Keratinocyte (primary cell): ENCODE measurements around the gene ZNF554. TPM values are rescaled to one million over a fixed set of nuclear protein-coding genes. Genes with fewer than 3 reads are reported as not detected.

Experiments used
- DNase-seq: peaks from one replicate; pipeline ENCODE4 v3.0.0-alpha.2; 2011; ENCODE audit warnings: low read depth, missing footprints, low spot score
- FAIRE-seq: peaks from 2 replicates; lab custom pipeline; 2011; peaks lifted over from hg19 to GRCh38; lab: Jason Lieb, UNC
- H2AFZ ChIP-seq: 2 replicates; pipeline ENCODE4 v1.6.0; 2012; ENCODE audit warnings: low read length, control low read depth, inconsistent platforms; ENCODE audit not compliant: control insufficient read depth
- H3K27ac ChIP-seq: 2 replicates; pipeline ENCODE4 v1.5.1; 2011; ENCODE audit warnings: low read length; ENCODE audit not compliant: control insufficient read depth, insufficient read depth
- H3K27me3 ChIP-seq: 3 replicates; pipeline ENCODE4 v1.6.0; 2011; ENCODE audit warnings: low read length; ENCODE audit not compliant: control insufficient read depth, insufficient read depth; ENCODE audit errors: extremely low read depth
- H3K36me3 ChIP-seq, 2 experiments: 2 replicates in 1 of 2; 3 replicates in 1 of 2; pipeline ENCODE4 v1.5.1; 2011; ENCODE audit warnings: low read length in 2 of 2, mild to moderate bottlenecking in 1 of 2; ENCODE audit not compliant: control insufficient read depth in 2 of 2, insufficient read depth in 2 of 2; ENCODE audit errors: extremely low read depth in 1 of 2
- H3K4me1 ChIP-seq: 3 replicates; pipeline ENCODE4 v1.5.1; 2011; ENCODE audit warnings: low read length; ENCODE audit not compliant: control insufficient read depth, insufficient read depth; ENCODE audit errors: extremely low read depth
- H3K4me2 ChIP-seq: 3 replicates; pipeline ENCODE4 v1.6.0; 2011; ENCODE audit warnings: low read depth, low read length; ENCODE audit not compliant: control insufficient read depth, insufficient read depth; ENCODE audit errors: extremely low read depth
- H3K4me3 ChIP-seq, 3 experiments: fragments of 200-600 bp in 1 of 3; sonication (generic) in 1 of 3; 2 replicates in 2 of 3; 3 replicates in 1 of 3; pipeline ENCODE4 v1.5.1; 2011 to 2016; ENCODE audit warnings: low read length in 3 of 3, mild to moderate bottlenecking in 3 of 3, control low read depth in 2 of 3, inconsistent platforms in 1 of 3, low read depth in 1 of 3, mixed read lengths in 1 of 3, mixed run types in 1 of 3, moderate library complexity in 1 of 3; ENCODE audit not compliant: control insufficient read depth in 2 of 3, insufficient read depth in 2 of 3; ENCODE audit errors: extremely low read depth in 1 of 3
- H3K79me2 ChIP-seq: 2 replicates; pipeline ENCODE4 v1.6.0; 2012; ENCODE audit warnings: low read length; ENCODE audit not compliant: control insufficient read depth, insufficient read depth
- H3K9ac ChIP-seq: 3 replicates; pipeline ENCODE4 v1.6.0; 2011; ENCODE audit warnings: low read length; ENCODE audit not compliant: control insufficient read depth, insufficient read depth; ENCODE audit errors: extremely low read depth
- H3K9me1 ChIP-seq: 3 replicates; pipeline ENCODE4 v1.6.0; 2011; ENCODE audit warnings: low read length; ENCODE audit not compliant: control insufficient read depth, insufficient read depth; ENCODE audit errors: extremely low read depth
- H3K9me3 ChIP-seq: 2 replicates; pipeline ENCODE4 v1.5.1; 2012; ENCODE audit warnings: low read depth, low read length; ENCODE audit not compliant: control insufficient read depth
- H4K20me1 ChIP-seq: 3 replicates; pipeline ENCODE4 v1.6.0; 2011; ENCODE audit warnings: low read length; ENCODE audit not compliant: control insufficient read depth, insufficient read depth; ENCODE audit errors: extremely low read depth
- CTCF ChIP-seq, 3 experiments: IDR thresholded peaks in 1 of 3; conservative IDR thresholded peaks in 1 of 3; optimal IDR thresholded peaks in 1 of 3; 2 replicates in 2 of 3; 3 replicates in 1 of 3; pipeline versions ENCODE3 to v1.5.1; 2011; ENCODE audit warnings: low read length in 3 of 3, mild to moderate bottlenecking in 3 of 3, moderate library complexity in 2 of 3, control low read depth in 1 of 3, inconsistent platforms in 1 of 3; ENCODE audit not compliant: insufficient read depth in 2 of 3; ENCODE audit errors: extremely low read depth in 1 of 3
- EZH2 ChIP-seq: IDR thresholded peaks from one replicate; pipeline ENCODE4 v1.6.1; 2012; ENCODE audit warnings: inconsistent platforms, mild to moderate bottlenecking, low read length, moderate library complexity
- dilution Hi-C: fragments of 300-500 bp; cut with MboI; formaldehyde crosslinking; loops from one replicate; pipeline ENCODE4 v1.7.0; 2020; ENCODE audit warnings: low sequenced_read_pairs; ENCODE audit not compliant: extremely low pct_ligation_motif_present
- polyA plus RNA-seq, 5 experiments: library from polyadenylated mRNA; depleted of rRNA in 3 of 5; stranded (reverse) in 3 of 5; stranded (forward) in 1 of 5; unstranded in 1 of 5; fragments of >200 nt; gene quantifications; 1 replicate in 1 of 5; 2 replicates in 3 of 5; 3 replicates in 1 of 5; pipeline versions ENCODE4 v1.2.1 to v1.2.3, GENCODE V29; 2011 to 2012; ENCODE audit warnings: missing spikeins in 2 of 5, low read depth in 1 of 5, low replicate concordance in 1 of 5

ZNF554 gene
- polyA plus RNA-seq, 1 donor (not counting 4 experiments of a cell fraction or from before 2014, with no cell fraction given), result 2.7 TPM

GRCh38 chr19:2820112-2820702 is 539 bp downstream of the ZNF554 start:
- Histone ChIP-seq H3K9me1 (no peaks in the 10 kb centered on the region), H3K4me3 (peak overlapping the region; percentile 86 to 91 (median 87)), H3K79me2 (peaks cover 4% of the 10 kb centered on the region), H3K27me3 (no peaks in the 10 kb centered on the region), H3K9me3 (no peaks in the 10 kb centered on the region), H3K4me2 (peak overlapping the region; percentile 92), H3K27ac (peak overlapping the region; percentile 8), H3K4me1 (peaks cover 7% of the 10 kb centered on the region), H4K20me1 (no peaks in the 10 kb centered on the region), H3K9ac (peak overlapping the region; percentile 77), H2AFZ (peak overlapping the region; percentile 75), H3K36me3 (peaks cover 0 to 1% of the 10 kb centered on the region in 2 experiments)
- DNase-seq (no peak), FAIRE-seq (no peak)
- TF ChIP-seq EZH2, result no peak
- TF ChIP-seq CTCF (optimal IDR thresholded peaks at IDR 0.05 in 1 of 3, IDR thresholded peaks at IDR 0.05 in 1 of 3, conservative IDR thresholded peaks at IDR 0.05 in 1 of 3; ENCODE audit: extremely low read depth in 1 of 3, insufficient read depth in 2 of 3, low read length in 3 of 3), result no peak
- dilution Hi-C loops, result no loop called here

- H3K27me3 ChIP-seq, result no peaks in the 10 kb centered on the region
- no peak for DNase-seq
- peaks cover 7% of the 10 kb centered on the region for H3K4me1 ChIP-seq
- H3K4me3 ChIP-seq, result no peak overlapping the region
- no peak overlapping the region for H2AFZ ChIP-seq
- H3K9me3 ChIP-seq, result peaks cover 4% of the 10 kb centered on the region
- no peaks in the 10 kb centered on the region for H3K36me3 ChIP-seq
- H3K79me2 ChIP-seq, result peaks cover 4% of the 10 kb centered on the region
- TF ChIP-seq CTCF (optimal IDR thresholded peaks at IDR 0.05 in 1 of 3, IDR thresholded peaks at IDR 0.05 in 1 of 3, conservative IDR thresholded peaks at IDR 0.05 in 1 of 3; ENCODE audit: extremely low read depth in 1 of 3, insufficient read depth in 2 of 3, low read length in 3 of 3), result no peak
- TF ChIP-seq EZH2, result no peak
- H3K27ac ChIP-seq, result no peak overlapping the region
- FAIRE-seq, result no peak
- no peaks in the 10 kb centered on the region for H4K20me1 ChIP-seq
- no peak overlapping the region for H3K9ac ChIP-seq
- H3K9me1 ChIP-seq, result no peaks in the 10 kb centered on the region
- dilution Hi-C loops, result no loop called here
- H3K4me2 ChIP-seq, result no peak overlapping the region
Observed at GRCh38 chr19:2822846-2823245, 3.2 kb downstream of the ZNF554 start.
